ENCODE data around the gene TTC3.

TTC3 gene

DNA sequence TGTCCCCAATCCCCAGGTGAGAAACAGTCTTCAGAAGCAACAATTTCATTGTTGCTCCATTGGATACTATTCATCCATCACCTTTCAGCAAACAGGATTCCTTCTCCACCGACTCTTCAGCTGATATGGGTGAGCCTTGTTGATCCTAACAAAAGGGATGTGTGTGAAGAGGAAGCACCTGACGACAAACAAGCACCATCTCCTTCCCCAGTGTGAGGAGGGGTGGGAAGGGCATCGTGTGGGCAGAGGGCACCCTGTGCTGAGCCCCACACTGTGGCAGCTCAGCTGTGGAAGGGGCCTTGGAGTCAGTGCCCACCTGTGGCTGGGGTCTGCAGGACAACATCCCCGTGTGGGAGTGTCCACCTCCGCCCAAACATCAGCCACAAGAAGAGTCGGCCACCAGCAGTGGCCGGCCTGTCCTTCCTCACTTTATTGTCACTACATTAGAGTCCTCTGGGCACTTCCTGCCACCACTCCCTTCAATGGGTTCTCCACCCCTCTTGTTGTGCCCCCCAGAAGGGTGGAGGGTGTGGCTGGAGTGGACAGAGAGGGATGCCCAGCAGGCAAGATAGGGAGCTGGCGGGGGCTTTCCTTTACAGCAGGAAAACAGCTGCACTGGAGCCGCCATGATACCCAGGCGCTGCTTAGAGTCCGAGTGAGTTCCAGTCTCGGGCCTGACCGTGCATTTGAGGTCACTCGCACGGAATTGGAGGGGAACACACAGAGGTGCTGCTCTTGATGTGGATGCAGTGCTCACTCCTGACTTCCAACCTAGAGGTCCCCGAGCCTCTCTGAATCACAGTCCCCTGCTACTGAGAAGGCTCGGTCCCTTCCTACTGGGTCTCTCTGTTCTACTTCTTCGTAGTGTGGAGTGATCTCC is 153.2 kb downstream of the TTC3 start:
- Histone ChIP-seq H3K36me3 (peaks cover 57% of the 10 kb centered on the region), H3K4me3 (ENCODE audit: low read depth, low read length) (no peak overlapping the region)

DNA sequence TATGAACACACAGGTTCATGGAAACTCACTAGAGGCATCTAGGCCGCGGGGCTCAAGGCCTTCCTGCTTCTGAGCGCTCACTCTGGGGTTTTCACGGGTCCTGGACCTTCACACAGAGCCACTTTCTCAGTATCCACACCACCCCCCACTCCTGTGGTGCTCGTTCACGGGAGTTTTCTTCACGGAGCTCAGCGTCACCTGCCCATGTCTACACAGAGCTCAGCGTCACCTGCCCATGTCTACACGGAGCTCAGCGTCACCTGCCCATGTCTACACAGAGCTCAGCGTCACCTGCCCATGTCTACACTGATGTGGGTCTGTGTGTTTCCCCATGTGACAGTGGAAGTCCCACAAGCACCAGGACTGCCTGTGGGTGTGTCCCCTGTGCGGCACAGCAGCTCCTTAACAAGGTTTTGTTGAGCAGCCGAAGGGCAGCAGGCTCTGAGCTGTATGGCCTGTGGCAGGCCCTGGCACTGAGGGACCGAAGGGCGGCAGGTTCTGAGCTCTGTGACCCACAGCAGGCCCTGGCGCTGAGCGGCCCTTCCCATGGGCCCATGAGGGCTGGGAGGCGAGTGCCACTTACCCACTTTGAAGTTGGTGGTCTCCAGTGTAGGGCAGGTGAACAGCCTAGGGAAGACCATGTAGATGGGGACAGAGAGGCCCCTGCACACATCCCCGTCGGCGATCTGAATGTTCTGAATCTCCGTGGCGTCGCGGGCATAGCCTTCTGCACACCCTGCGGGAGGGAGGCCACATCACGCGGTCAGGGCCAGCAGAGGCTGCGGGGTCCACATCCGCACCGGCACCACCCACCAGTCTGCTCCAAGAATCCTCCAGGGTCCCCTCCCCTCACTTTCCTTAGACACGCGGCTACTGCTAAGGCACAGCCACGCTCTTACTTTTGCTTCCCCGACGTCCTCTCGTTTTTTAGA is 154.3 kb downstream of the TTC3 start:
- Histone ChIP-seq H3K4me1 (no peaks in the 10 kb centered on the region), H3K27me3 (no peaks in the 10 kb centered on the region), H3K4me3 (ENCODE audit: low read depth, low read length) (no peak overlapping the region), H3K9me3 (no peaks in the 10 kb centered on the region), H3K36me3 (peaks cover 67% of the 10 kb centered on the region)
- TF ChIP-seq, protein P1, sequence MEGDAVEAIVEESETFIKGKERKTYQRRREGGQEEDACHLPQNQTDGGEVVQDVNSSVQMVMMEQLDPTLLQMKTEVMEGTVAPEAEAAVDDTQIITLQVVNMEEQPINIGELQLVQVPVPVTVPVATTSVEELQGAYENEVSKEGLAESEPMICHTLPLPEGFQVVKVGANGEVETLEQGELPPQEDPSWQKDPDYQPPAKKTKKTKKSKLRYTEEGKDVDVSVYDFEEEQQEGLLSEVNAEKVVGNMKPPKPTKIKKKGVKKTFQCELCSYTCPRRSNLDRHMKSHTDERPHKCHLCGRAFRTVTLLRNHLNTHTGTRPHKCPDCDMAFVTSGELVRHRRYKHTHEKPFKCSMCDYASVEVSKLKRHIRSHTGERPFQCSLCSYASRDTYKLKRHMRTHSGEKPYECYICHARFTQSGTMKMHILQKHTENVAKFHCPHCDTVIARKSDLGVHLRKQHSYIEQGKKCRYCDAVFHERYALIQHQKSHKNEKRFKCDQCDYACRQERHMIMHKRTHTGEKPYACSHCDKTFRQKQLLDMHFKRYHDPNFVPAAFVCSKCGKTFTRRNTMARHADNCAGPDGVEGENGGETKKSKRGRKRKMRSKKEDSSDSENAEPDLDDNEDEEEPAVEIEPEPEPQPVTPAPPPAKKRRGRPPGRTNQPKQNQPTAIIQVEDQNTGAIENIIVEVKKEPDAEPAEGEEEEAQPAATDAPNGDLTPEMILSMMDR (IDR thresholded peaks at IDR 0.05; ENCODE audit: low read depth, low read length), result no peak
- DNase-seq, result no peak

More for the DNA sequence above, 153.2 kb downstream of the TTC3 start:
- TF ChIP-seq, protein P1 (IDR thresholded peaks at IDR 0.05; ENCODE audit: low read depth, low read length), result no peak
- Histone ChIP-seq H3K27me3 (no peaks in the 10 kb centered on the region), H3K4me1 (no peaks in the 10 kb centered on the region), H3K9me3 (no peaks in the 10 kb centered on the region)
- no peak for DNase-seq

DNA sequence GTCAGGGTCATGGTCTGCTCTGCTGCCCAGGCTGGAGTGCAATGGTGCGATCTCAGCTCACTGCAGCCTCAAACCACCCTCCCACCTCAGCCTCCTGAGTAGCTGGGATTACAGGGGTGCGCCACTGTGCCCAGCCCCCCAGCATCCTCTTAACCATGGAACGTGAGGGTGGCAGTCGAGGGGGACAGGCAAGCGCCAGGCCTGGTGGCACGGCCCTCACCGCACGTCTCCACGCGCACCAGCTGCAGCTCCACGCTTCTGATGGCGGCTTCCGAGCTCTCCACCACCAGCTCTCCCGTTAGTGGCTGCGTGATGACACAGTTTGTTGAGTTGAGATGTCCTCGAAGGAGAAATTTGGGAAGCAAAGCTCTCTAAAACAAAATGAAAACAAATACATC is 154.9 kb downstream of the TTC3 start:
- H3K27me3 ChIP-seq, result no peaks in the 10 kb centered on the region
- peaks cover 72% of the 10 kb centered on the region for H3K36me3 ChIP-seq
- no peak for DNase-seq
- no peak overlapping the region for H3K4me3 ChIP-seq (ENCODE audit: low read depth, low read length)
- TF ChIP-seq, protein P1 (IDR thresholded peaks at IDR 0.05; ENCODE audit: low read depth, low read length), result no peak
- no peaks in the 10 kb centered on the region for H3K9me3 ChIP-seq
- H3K4me1 ChIP-seq, result no peaks in the 10 kb centered on the region

DNA sequence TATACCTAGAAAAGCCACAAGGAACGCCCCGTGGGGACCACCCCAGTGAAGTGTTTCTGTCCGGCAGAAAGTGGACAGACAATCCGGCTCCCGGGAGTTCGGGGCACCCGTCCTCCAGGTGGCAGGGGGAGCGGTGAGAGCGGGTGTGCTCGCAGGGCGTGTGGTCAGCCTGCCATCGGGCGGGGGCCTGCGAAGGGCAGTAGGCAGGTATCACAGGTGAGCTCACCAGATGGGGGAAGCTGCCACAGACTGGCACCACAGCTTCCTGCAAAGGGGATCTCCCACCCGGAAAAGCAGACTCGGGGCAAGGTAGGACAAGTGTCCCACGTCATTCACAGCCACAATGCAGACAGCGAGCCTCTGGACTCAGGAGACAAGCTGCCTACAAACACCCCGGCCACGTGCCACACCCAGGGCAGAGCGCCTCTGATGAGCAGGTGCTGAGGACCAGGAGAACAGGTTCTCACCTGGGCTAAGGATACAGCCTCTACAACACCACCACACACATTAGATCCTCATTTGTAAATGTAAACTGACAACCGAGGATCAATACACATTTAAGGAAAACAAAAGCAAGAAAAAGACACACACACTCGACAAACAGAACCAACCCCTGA is 157.7 kb downstream of the TTC3 start:
- H3K4me1 ChIP-seq, result no peaks in the 10 kb centered on the region
- H3K9me3 ChIP-seq, result no peaks in the 10 kb centered on the region
- TF ChIP-seq, protein P1 (IDR thresholded peaks at IDR 0.05; ENCODE audit: low read depth, low read length), result no peak
- no peaks in the 10 kb centered on the region for H3K27me3 ChIP-seq
- no peak overlapping the region for H3K4me3 ChIP-seq (ENCODE audit: low read depth, low read length)
- DNase-seq, result no peak
- H3K36me3 ChIP-seq, result peaks cover 57% of the 10 kb centered on the region

DNA sequence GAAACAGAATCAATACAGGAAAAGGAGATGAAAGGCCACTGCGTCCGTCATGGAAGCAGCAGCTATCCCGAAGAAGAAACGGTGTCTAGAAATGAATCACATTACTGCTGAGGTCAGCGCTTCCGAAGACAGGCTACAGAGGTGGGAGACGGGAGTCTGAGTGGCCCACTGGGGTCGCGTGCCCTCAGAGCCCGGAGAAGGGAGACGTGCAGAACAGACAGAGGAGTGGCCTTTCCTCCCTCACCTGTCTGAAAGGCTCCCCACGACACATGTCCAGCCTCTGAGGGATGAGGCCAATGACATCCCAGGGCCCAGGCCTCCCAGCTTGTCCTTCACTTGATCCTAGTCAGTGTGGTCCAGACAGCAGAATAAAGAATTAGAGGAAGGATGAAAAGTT is 158.2 kb downstream of the TTC3 start:
- TF ChIP-seq, protein P1 (IDR thresholded peaks at IDR 0.05; ENCODE audit: low read depth, low read length), result no peak
- H3K4me1 ChIP-seq, result no peaks in the 10 kb centered on the region
- no peak for DNase-seq
- peaks cover 53% of the 10 kb centered on the region for H3K36me3 ChIP-seq
- no peaks in the 10 kb centered on the region for H3K27me3 ChIP-seq
- no peak overlapping the region for H3K4me3 ChIP-seq (ENCODE audit: low read depth, low read length)
- no peaks in the 10 kb centered on the region for H3K9me3 ChIP-seq

Data from BE2C (cell line).